HG03139 (cell line): ENCODE data around the gene CBL.
A peak's percentile ranks its signal among the peaks of the same experiment; 100 is the strongest.

Source experiments
- ATAC-seq: cut with Tn5 transposase; IDR thresholded peaks from one replicate; pipeline ENCODE4 v1.9.1; 2021; ENCODE audit not compliant: unreplicated experiment

The CBL gene

DNA sequence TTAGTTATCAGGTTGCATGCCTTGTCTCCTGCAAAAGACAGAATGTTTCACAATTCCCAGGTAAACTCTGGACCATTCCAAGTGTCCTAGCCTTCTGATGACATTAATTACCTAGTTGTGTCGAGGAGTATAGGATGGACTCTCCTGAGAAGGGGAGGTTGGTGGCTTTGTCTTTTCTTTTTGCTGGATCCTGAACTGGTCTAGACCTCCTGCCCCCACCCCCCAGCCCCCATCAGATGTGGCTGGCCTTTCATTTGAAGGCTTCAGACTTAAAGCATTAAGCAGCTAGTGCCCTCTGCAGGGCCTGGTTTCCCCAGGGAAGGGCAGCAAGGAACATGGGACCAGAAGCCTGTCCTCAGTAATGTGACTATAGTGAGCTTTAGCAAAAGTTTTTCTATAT, 101.1 kb downstream of the CBL start:
- ATAC-seq = no peak

DNA sequence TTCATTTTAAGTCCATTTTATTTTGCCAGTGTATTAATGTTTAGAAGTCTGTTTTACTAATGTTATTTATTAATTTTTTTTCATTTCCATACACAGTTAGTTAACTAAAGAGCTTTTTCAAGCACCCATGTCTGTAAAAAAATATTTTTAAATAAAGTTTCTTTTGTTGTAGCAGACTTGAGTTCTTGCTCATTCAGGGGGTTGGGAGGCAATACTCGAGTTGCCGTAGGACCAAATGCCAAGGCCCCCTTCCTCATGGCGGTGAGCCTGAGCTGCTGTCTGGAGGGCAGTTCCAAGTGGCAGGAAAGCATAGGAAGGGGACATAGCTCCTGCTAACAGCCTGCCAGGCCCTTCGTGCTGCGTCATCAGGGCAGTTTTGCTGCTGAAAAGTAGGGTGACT, 101.8 kb downstream of the CBL start:
- no peak for ATAC-seq

GRCh38 chr11:119309411-119309810, 103.3 kb downstream of the CBL start:
- no peak for ATAC-seq

DNA sequence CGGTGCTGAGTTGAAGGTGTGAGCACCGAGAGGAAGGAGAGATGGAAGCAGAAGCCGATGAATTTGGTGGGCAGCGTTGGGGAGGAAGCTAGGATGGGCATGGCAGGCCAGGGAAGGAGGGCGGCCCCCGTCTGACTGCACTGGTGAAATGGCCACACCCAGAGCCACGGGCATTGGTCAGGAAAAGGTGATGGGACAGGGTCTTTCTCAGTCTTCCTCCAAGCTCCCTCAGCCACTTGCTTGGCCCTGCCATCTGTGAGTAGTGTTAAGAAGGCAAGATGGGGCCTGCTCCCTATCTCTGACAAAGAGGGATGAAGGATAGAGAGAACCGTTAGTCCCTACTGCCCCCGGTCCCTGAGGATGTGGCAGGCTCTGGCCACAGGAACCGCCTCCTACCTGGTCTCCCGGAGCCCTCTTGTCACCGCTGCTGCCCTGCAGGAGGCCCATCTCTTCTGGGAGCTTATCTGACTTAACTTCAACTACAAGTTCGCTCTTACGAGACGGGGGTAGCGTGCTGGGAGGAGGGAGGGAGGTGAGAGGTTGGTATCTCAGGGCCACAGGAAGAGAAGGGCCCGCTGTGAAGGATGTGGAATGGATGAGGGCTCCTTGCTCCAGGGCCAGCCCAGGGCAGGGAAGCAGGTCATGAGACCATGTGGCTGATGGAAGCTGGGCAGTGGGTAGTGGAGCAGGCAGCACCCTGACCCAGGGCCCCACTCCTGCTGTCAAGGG, 104.0 kb downstream of the CBL start:
- no peak for ATAC-seq

DNA sequence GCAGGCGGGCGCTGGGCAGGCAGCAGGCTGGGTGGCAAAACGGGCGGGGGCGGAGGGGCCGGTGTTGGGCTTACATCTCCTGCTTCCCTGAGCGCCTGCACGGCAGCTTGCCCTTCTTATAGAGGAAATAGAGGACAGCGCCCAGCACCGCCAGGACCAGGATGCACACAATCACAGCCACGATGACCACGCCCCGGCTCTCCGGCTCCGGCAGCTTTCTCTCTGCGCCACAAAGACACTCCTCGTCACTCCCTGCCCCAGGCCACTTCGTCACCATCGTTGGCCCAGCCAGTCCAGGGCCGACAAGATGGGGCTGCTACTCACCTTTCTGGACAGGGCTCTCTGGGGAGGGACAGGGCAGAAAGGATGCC, 104.5 kb downstream of the CBL start:
- ATAC-seq = no peak

- ATAC-seq = no peak
Observed at GRCh38 chr11:119314726-119315125, 108.6 kb downstream of the CBL start.

GRCh38 chr11:119315131-119316015, 109.2 kb downstream of the CBL start:
- no peak for ATAC-seq

DNA sequence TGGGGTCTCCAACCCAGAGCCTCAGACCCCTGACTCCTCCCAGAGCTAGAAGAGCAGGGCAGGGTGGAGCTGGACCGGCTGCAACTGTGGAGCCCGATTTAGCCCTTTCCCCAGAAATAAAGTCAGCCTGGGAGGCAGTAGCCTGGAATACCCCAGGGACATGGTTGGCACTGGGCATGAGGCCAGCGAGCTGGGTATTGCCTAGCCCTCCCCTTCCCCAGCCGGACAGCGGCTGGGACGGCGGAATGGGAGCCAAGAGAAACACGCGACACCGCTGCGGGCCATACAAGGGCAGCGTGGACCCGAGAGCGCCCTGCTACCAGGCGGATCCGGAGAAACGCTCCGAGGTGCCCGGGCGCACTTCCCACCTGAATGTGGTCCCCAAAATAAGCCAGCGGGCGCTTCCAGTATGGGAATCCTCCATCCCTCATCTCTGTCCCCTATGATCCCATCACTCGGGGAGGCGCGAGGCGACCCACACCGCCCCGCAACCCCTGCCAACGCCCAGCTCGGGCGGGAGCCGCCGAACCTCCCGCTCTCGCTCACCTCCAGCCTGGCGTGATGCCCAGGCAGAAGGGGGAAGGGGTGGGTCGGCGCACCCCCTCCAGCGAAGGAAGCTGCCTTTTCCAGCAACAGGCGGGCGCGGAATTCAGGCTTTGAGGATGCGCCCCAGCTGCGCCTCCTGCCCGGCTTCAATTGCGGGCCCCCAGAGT, 110.0 kb downstream of the CBL start:
- ATAC-seq = no peak

GRCh38 chr11:119316729-119317591, 110.8 kb downstream of the CBL start, which contains the start of gene MCAM:
Gene MCAM, minus strand, starts transcription at chr11:119317130. Its CDS starts 29 bp downstream, at chr11:119317101.
- ATAC-seq = no peak

- ATAC-seq = no peak
Observed at GRCh38 chr11:119317592-119318239, 111.6 kb downstream of the CBL start.

GRCh38 chr11:119318240-119319135, 112.3 kb downstream of the CBL start:
- no peak for ATAC-seq

- no peak for ATAC-seq
Observed at GRCh38 chr11:119319136-119319699, 113.1 kb downstream of the CBL start.

GRCh38 chr11:119319700-119320239, 113.6 kb downstream of the CBL start:
- no peak for ATAC-seq

GRCh38 chr11:119320240-119320775, 114.2 kb downstream of the CBL start:
- no peak for ATAC-seq

DNA sequence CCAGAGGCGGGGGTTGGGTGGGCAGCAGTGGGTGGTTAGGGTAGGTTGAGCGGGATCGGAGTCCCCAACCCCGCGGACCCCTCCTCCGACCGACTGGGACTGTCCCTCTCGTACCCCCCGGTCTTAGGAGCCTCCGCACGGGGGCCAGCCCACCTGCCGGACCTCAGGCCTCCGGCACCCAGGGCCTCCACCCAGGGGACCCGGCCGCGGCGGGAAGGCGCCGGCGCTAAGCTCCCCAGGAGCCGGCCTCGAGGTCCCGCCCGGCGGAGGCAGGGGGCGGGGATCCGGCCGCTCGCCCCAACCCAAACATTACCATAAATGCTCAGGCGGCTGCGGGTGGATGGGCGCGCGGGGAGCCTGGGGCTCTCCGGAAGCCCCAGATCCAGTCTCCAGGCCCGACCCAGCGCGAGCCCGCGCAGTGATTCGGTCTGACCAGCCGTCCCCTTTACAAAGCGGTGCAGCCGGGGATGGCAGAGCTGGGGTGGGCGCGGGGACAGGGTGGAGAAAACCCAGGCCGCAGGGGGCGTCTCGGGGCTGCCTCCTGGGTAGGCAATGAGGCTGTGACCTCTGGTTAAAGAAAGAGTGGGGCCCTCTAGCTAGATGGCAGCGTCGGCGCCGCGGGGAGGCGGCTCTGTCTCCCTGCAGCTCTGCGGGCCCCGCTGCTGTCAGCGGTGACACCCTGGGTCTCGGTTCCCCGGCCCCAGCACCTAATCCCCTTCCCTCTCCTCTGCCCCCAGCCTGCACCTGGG, 114.8 kb downstream of the CBL start:
- peak; percentile 39 for ATAC-seq

DNA sequence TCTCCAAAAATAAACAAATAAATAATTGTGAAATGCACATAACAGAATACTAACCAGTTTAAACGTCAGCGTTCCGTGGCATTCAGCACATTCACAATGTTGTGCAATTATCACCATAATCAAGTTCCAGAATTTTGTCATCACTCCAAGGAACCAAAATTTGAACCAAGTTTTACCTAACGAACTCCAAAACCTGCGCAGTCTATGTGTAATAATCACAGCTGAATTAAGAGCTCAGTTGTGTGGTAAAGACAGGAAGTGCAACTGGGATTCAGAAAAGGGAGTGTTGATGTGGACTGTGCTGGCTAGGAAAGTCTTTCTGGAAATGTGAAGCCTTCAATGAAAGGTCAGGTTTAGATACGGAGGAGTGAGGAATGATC, 116.2 kb downstream of the CBL start:
- ATAC-seq = no peak

DNA sequence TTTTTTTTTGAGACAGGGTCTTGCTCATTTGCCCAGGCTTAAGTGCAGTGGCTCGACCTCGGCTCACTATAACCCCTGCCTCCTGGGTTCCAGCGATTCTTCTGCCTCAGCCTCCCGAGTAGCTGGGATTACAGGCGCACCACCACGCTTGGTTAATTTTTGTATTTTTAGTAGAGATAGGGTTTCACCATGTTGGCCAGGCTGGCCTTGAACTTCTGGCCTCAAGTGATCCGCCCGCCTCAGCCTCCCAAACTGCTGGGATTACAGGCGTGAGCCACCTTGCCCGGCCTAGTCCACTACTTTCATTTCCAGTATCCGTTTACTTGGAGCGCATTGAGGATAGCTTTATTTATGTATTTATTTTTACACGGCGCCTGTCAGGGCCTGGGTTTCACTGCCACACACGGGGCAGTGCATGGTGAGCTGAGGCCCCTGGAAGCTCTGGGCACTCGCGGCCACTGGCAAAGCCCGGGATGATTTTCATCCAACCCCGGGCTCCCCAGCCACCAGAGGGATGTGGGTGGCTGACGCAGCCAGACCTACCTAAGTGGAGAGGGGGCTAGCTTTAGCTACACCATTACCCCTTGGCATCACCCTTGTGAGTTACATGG, 116.9 kb downstream of the CBL start:
- ATAC-seq = no peak
